ENCODE results near the gene RASIP1.
"Not testable (repeated sequence)": the region's sequence is repeated elsewhere in the genome, so short reads cannot be mapped to it uniquely, and the experiment has no call there.

GRCh38 chr19:48786422-48786821 is 46.0 kb upstream of the RASIP1 start:
- not testable (repeated sequence) for TF ChIP-seq CTCF, POLR2A (IDR thresholded peaks at IDR 0.05)

Measured in heart left ventricle (tissue), 13 donors.